ENCODE data around the gene POLE3. TPM values are rescaled to one million over a fixed set of nuclear protein-coding genes. Genes with fewer than 3 reads are reported as not detected.
A peak's percentile ranks its signal among the peaks of the same experiment; 100 is the strongest.
"Not testable (repeated sequence)": the region's sequence is repeated elsewhere in the genome, so short reads cannot be mapped to it uniquely, and the experiment has no call there.

The POLE3 gene
- total RNA-seq, 1 donor from 2014 or later: 28.7 TPM

GRCh38 chr9:113449376-113449775 lies 38.9 kb upstream of the POLE3 start:
- no peaks in the 10 kb centered on the region for H3K9me3 Mint-ChIP-seq (ENCODE audit: unreplicated experiment)
- no peak overlapping the region for H3K4me3 Mint-ChIP-seq (ENCODE audit: unreplicated experiment)
- no peaks in the 10 kb centered on the region for H3K36me3 Mint-ChIP-seq (ENCODE audit: low read depth, unreplicated experiment)
- H3K27me3 Mint-ChIP-seq (ENCODE audit: unreplicated experiment): no peaks in the 10 kb centered on the region
- no peak overlapping the region for H3K27ac Mint-ChIP-seq (ENCODE audit: unreplicated experiment)
- no peak for TF ChIP-seq CTCF (IDR thresholded peaks at IDR 0.05; ENCODE audit: unreplicated experiment)
- DNase-seq (ENCODE audit: low spot score): no peak
- peaks cover 4% of the 10 kb centered on the region for H3K4me1 Mint-ChIP-seq (ENCODE audit: unreplicated experiment)

GRCh38 chr9:113446323-113446740 lies 35.9 kb upstream of the POLE3 start:
- no peaks in the 10 kb centered on the region for H3K36me3 Mint-ChIP-seq (ENCODE audit: low read depth, unreplicated experiment)
- H3K27me3 Mint-ChIP-seq (ENCODE audit: unreplicated experiment): no peaks in the 10 kb centered on the region
- H3K4me1 Mint-ChIP-seq (ENCODE audit: unreplicated experiment): peaks cover 4% of the 10 kb centered on the region
- no peak for DNase-seq (ENCODE audit: low spot score)
- H3K4me3 Mint-ChIP-seq (ENCODE audit: unreplicated experiment): no peak overlapping the region
- no peak overlapping the region for H3K27ac Mint-ChIP-seq (ENCODE audit: unreplicated experiment)
- TF ChIP-seq CTCF (IDR thresholded peaks at IDR 0.05; ENCODE audit: unreplicated experiment): peak; percentile 73
- no peaks in the 10 kb centered on the region for H3K9me3 Mint-ChIP-seq (ENCODE audit: unreplicated experiment)

GRCh38 chr9:113444736-113445135 lies 34.3 kb upstream of the POLE3 start:
- no peaks in the 10 kb centered on the region for H3K27me3 Mint-ChIP-seq (ENCODE audit: unreplicated experiment)
- H3K9me3 Mint-ChIP-seq (ENCODE audit: unreplicated experiment): no peaks in the 10 kb centered on the region
- no peak overlapping the region for H3K4me3 Mint-ChIP-seq (ENCODE audit: unreplicated experiment)
- no peak for TF ChIP-seq CTCF (IDR thresholded peaks at IDR 0.05; ENCODE audit: unreplicated experiment)
- no peaks in the 10 kb centered on the region for H3K36me3 Mint-ChIP-seq (ENCODE audit: low read depth, unreplicated experiment)
- H3K27ac Mint-ChIP-seq (ENCODE audit: unreplicated experiment): no peak overlapping the region
- H3K4me1 Mint-ChIP-seq (ENCODE audit: unreplicated experiment): peaks cover 4% of the 10 kb centered on the region
- no peak for DNase-seq (ENCODE audit: low spot score)

GRCh38 chr9:113437716-113438115 lies 27.2 kb upstream of the POLE3 start:
- not testable (repeated sequence) for H3K36me3 Mint-ChIP-seq (ENCODE audit: low read depth, unreplicated experiment); H3K27me3 Mint-ChIP-seq (ENCODE audit: unreplicated experiment); H3K27ac Mint-ChIP-seq (ENCODE audit: unreplicated experiment); DNase-seq (ENCODE audit: low spot score); H3K4me3 Mint-ChIP-seq (ENCODE audit: unreplicated experiment); H3K4me1 Mint-ChIP-seq (ENCODE audit: unreplicated experiment); H3K9me3 Mint-ChIP-seq (ENCODE audit: unreplicated experiment)

GRCh38 chr9:113436728-113437515 lies 26.4 kb upstream of the POLE3 start:
- no peak overlapping the region for H3K4me3 Mint-ChIP-seq (ENCODE audit: unreplicated experiment)
- no peaks in the 10 kb centered on the region for H3K36me3 Mint-ChIP-seq (ENCODE audit: low read depth, unreplicated experiment)
- H3K9me3 Mint-ChIP-seq (ENCODE audit: unreplicated experiment): no peaks in the 10 kb centered on the region
- DNase-seq (ENCODE audit: low spot score): no peak
- H3K4me1 Mint-ChIP-seq (ENCODE audit: unreplicated experiment): no peaks in the 10 kb centered on the region
- H3K27me3 Mint-ChIP-seq (ENCODE audit: unreplicated experiment): no peaks in the 10 kb centered on the region
- no peak for TF ChIP-seq CTCF (IDR thresholded peaks at IDR 0.05; ENCODE audit: unreplicated experiment)
- H3K27ac Mint-ChIP-seq (ENCODE audit: unreplicated experiment): no peak overlapping the region

Measured in endothelial cell (in vitro differentiated cells).